Fibroblast of skin of left biceps (primary cell): Measurements from ENCODE around the gene MGRN1.

Experiments used
- DNase-seq, 2 experiments: peaks; one replicate each; pipeline ENCODE4 v3.0.0-alpha.2; 2013; ENCODE audit warnings: low read depth in 2 of 2

The MGRN1 gene

GRCh38 chr16:4686497-4687210, 62.0 kb downstream of the MGRN1 start:
- DNase-seq, result no peak

GRCh38 chr16:4687416-4687815, 62.8 kb downstream of the MGRN1 start:
- DNase-seq, result no peak

GRCh38 chr16:4687946-4688673, 63.5 kb downstream of the MGRN1 start:
- no peak for DNase-seq

GRCh38 chr16:4688674-4689045, 64.0 kb downstream of the MGRN1 start:
- no peak for DNase-seq

- DNase-seq, result no peak
Observed at GRCh38 chr16:4689091-4689671, 64.6 kb downstream of the MGRN1 start.

- DNase-seq, result no peak
Observed at GRCh38 chr16:4689864-4690704, 65.5 kb downstream of the MGRN1 start.

GRCh38 chr16:4690946-4691665, 66.5 kb downstream of the MGRN1 start:
- DNase-seq, result no peak

GRCh38 chr16:4691666-4692412, 67.2 kb downstream of the MGRN1 start:
- DNase-seq, result no peak

GRCh38 chr16:4692460-4693295, 68.1 kb downstream of the MGRN1 start:
- no peak for DNase-seq

GRCh38 chr16:4693296-4693955, 68.8 kb downstream of the MGRN1 start, which contains the start of gene NUDT16L1:
Gene NUDT16L1, plus strand, starts transcription at chr16:4693562. Its CDS starts 165 bp downstream, at chr16:4693727.
- peak; percentile 82 to 87 for DNase-seq

- DNase-seq, result peak; percentile 10 to 12
Observed at GRCh38 chr16:4693956-4694641, 69.5 kb downstream of the MGRN1 start.

GRCh38 chr16:4694642-4695451, 70.2 kb downstream of the MGRN1 start:
- DNase-seq, result no peak

- DNase-seq, result no peak
Observed at GRCh38 chr16:4695473-4696171, 71.0 kb downstream of the MGRN1 start.

GRCh38 chr16:4696172-4696904, 71.7 kb downstream of the MGRN1 start:
- no peak for DNase-seq

GRCh38 chr16:4696905-4697847, 72.5 kb downstream of the MGRN1 start:
- DNase-seq, result no peak
